Measurements from ENCODE around the gene SULT1C4. TPM values are rescaled to one million over a fixed set of nuclear protein-coding genes. Genes with fewer than 3 reads are reported as not detected.

The SULT1C4 gene
- total and polyA plus RNA-seq, 2 of the 8 experiments (the other 6 are each of a cell fraction or from before 2014, with no cell fraction given), result 1.5 to 2.1 TPM

GRCh38 chr2:108360776-108361468 lies 16.8 kb upstream of the SULT1C4 start:
- Histone ChIP-seq H4K20me1 (replicated peaks in 1 of 2; ENCODE audit: control insufficient read depth in 1 of 2, insufficient read depth in 2 of 2, low read length in 2 of 2) (no peaks in the 10 kb centered on the region), H3K4ac (replicated peaks; ENCODE audit: insufficient read length, low read depth, low read length) (no peak overlapping the region), H3K4me2 (ENCODE audit: insufficient read depth in 1 of 2, low read depth in 2 of 2, low read length in 2 of 2) (no peak overlapping the region), H2BK15ac (ENCODE audit: low read length) (no peak overlapping the region), H2BK12ac (ENCODE audit: low read depth, low read length) (no peak overlapping the region), H2BK5ac (ENCODE audit: low read depth, low read length) (no peak overlapping the region), H3K79me2 (ENCODE audit: control insufficient read depth in 1 of 2, insufficient read depth in 2 of 2, low read length in 2 of 2) (no peaks in the 10 kb centered on the region), H3K23me2 (ENCODE audit: low read depth, low read length) (no peaks in the 10 kb centered on the region), H3K27ac (ENCODE audit: low read depth, low read length) (no peak overlapping the region), H2AK5ac (ENCODE audit: low read depth, low read length) (no peak overlapping the region), H2BK20ac (ENCODE audit: low read length) (no peak overlapping the region), H3K23ac (ENCODE audit: insufficient read length) (no peak overlapping the region), H3K4me1 (replicated peaks in 1 of 4; ENCODE audit: control insufficient read depth in 3 of 4, insufficient read depth in 4 of 4, low read length in 3 of 4) (peaks cover 0 to 4% (median 3%) of the 10 kb centered on the region in 4 experiments; a peak in 2 of 7 replicates), H4K8ac (ENCODE audit: extremely low read depth, insufficient read depth, low read length) (no peak overlapping the region), H3K9me3 (ENCODE audit: insufficient read depth in 2 of 2, low read depth in 1 of 2, low read length in 1 of 2) (no peaks in the 10 kb centered on the region), H3K79me1 (ENCODE audit: low read depth, low read length) (no peaks in the 10 kb centered on the region), H3K56ac (replicated peaks; ENCODE audit: insufficient read length, low read depth, low read length) (no peak overlapping the region), H3K18ac (ENCODE audit: extremely low read depth, low read length) (no peak overlapping the region), H3K4me3 (ENCODE audit: extremely low read depth in 1 of 4, insufficient read depth in 2 of 4, low read depth in 3 of 4, low read length in 4 of 4) (no peak overlapping the region), H3K9ac (replicated peaks in 1 of 4; ENCODE audit: extremely low read depth in 1 of 4, low read depth in 3 of 4, low read length in 3 of 4) (no peak overlapping the region), H3K36me3 (ENCODE audit: control insufficient read depth in 2 of 4, insufficient read depth in 4 of 4, low read length in 3 of 4) (no peaks in the 10 kb centered on the region), H2BK120ac (replicated peaks; ENCODE audit: low read depth, low read length) (no peak overlapping the region), H3K27me3 (replicated peaks in 1 of 4; ENCODE audit: control insufficient read depth in 3 of 4, extremely low read depth in 1 of 4, insufficient read depth in 3 of 4, low read length in 3 of 4) (no peaks in the 10 kb centered on the region), H4K5ac (ENCODE audit: insufficient read length, low read depth, low read length) (no peak overlapping the region), H2AFZ (ENCODE audit: low read length) (no peak overlapping the region), H4K91ac (replicated peaks; ENCODE audit: insufficient read length, low read length) (no peak overlapping the region), H3K14ac (ENCODE audit: insufficient read length) (no peak overlapping the region)
- no peak for FAIRE-seq
- POLR2A ChIA-PET (ENCODE audit: partially characterized antibody), result no interaction called here
- TF ChIP-seq CHD1 (IDR thresholded peaks at IDR 0.05; ENCODE audit: low read depth, low read length), result no peak
- no peak for TF ChIP-seq SP2 (IDR thresholded peaks at IDR 0.05; ENCODE audit: low read length)
- TF ChIP-seq CEBPB (IDR thresholded peaks at IDR 0.05; ENCODE audit: low read depth, low read length), result no peak
- no peak for TF ChIP-seq SRF (IDR thresholded peaks at IDR 0.05; ENCODE audit: low read depth, low read length)
- no peak for DNase-seq (ENCODE audit: low read depth in 1 of 2, low spot score in 2 of 2)
- CTCF ChIA-PET (ENCODE audit: partially characterized antibody), result no interaction called here
- WGBS, 2 experiments (ENCODE audit: extremely low coverage in 1 of 2, insufficient coverage in 1 of 2, insufficient read length in 1 of 2, insufficient replicate concordance in 2 of 2, low coverage in 1 of 2, low lambda C conversion rate in 2 of 2, missing lambda C conversion rate in 1 of 2), result 88% methylated on average over 2 of the region's 2 CpGs; no CpG with 5 or more reads in 1 of the 2 experiments

All from H1 (cell line).